NCI-H1930 (cell line): ENCODE results near the gene CHD5.

Experiments used
- DNase-seq, 2 experiments: peaks; one replicate each; lab custom pipeline; 2025; lab: John Stamatoyannopoulos, UW

CHD5 gene

GRCh38 chr1:6133146-6133895 is 46.8 kb downstream of the CHD5 start:
- no peak for DNase-seq

- DNase-seq, result no peak
Observed at GRCh38 chr1:6131561-6131960, 48.6 kb downstream of the CHD5 start.

GRCh38 chr1:6130596-6130995 is 49.5 kb downstream of the CHD5 start:
- DNase-seq, result no peak

- DNase-seq, result no peak
Observed at GRCh38 chr1:6130036-6130435, 50.1 kb downstream of the CHD5 start.

- no peak for DNase-seq
Observed at GRCh38 chr1:6129313-6129712, 50.8 kb downstream of the CHD5 start.

GRCh38 chr1:6128276-6129081 is 51.6 kb downstream of the CHD5 start:
- no peak for DNase-seq

GRCh38 chr1:6127587-6128163 is 52.4 kb downstream of the CHD5 start:
- no peak for DNase-seq

GRCh38 chr1:6126521-6127067 is 53.5 kb downstream of the CHD5 start:
- no peak for DNase-seq

GRCh38 chr1:6126028-6126427 is 54.1 kb downstream of the CHD5 start:
- DNase-seq, result no peak

- no peak for DNase-seq
Observed at GRCh38 chr1:6125366-6125765, 54.8 kb downstream of the CHD5 start.

- no peak for DNase-seq
Observed at GRCh38 chr1:6124746-6125365, 55.3 kb downstream of the CHD5 start.

- no peak for DNase-seq
Observed at GRCh38 chr1:6124341-6124740, 55.8 kb downstream of the CHD5 start.

GRCh38 chr1:6123816-6124215 is 56.3 kb downstream of the CHD5 start:
- no peak for DNase-seq

GRCh38 chr1:6123083-6123482 is 57.0 kb downstream of the CHD5 start:
- DNase-seq, result no peak

GRCh38 chr1:6121651-6122370 is 58.3 kb downstream of the CHD5 start:
- DNase-seq, result no peak

GRCh38 chr1:6121021-6121421 is 59.1 kb downstream of the CHD5 start:
- DNase-seq, result no peak

GRCh38 chr1:6118415-6118814 is 61.7 kb downstream of the CHD5 start:
- DNase-seq, result no peak

- DNase-seq, result no peak
Observed at GRCh38 chr1:6117624-6118023, 62.5 kb downstream of the CHD5 start.

GRCh38 chr1:6117064-6117463 is 63.1 kb downstream of the CHD5 start:
- DNase-seq, result no peak

- DNase-seq, result no peak
Observed at GRCh38 chr1:6116137-6116536, 64.0 kb downstream of the CHD5 start.

GRCh38 chr1:6113745-6114144 is 66.4 kb downstream of the CHD5 start:
- DNase-seq, result no peak

GRCh38 chr1:6113116-6113515 is 67.0 kb downstream of the CHD5 start:
- DNase-seq, result no peak
